NAMALWA (cell line): ENCODE data around the gene ARF1.

ENCODE experiments used
- DNase-seq: peaks from one replicate; pipeline ENCODE4 v3.0.0-alpha.2; 2015; ENCODE audit warnings: low spot score

Gene ARF1

GRCh38 chr1:228088586-228089498 lies 6.3 kb downstream of the ARF1 start:
- no peak for DNase-seq

DNA sequence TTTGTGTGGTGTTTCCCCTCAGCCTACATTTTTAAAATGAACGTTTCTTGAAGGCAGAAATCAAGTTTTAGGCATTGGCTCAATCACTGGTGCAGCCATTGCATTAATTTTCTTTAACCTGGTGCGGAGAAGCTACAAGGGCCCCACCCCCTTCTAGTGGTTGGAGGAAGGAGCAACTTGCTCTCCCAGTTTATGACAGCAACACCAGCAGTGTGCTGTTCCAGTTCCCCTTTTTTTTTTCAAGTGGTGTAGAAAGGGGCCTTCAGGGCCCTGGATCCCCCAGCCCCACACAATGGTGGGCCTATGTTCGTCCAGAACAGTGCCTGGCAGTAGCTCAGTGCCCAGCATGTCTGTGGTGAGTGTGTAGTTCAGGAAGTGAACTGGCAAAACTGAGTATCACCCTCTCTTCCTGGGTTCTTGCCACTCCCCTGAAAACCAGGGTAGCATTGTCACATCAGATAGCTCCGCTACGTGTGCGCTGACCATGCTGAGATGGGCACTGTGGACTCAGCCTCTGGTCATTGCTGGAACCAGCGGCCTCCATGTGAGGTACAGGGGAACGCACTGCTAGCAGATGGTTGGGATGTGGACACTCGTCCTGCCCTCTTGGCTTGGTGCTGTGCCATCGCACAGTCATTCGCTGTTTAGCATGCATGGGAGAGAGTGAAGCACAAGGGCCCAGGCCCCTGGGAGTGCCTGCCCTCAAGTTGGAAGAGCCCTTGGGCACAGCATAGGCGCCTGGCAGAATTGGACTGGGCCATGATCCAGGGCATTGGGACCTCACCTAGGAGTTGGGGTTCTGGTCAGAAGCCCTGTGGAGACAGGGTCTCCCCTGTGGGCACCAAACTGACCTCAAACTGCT lies 7.2 kb downstream of the ARF1 start:
- no peak for DNase-seq

GRCh38 chr1:228090613-228091081 lies 8.1 kb downstream of the ARF1 start:
- no peak for DNase-seq

- DNase-seq = no peak
Measured at GRCh38 chr1:228091084-228091483, 8.6 kb downstream of the ARF1 start.

DNA sequence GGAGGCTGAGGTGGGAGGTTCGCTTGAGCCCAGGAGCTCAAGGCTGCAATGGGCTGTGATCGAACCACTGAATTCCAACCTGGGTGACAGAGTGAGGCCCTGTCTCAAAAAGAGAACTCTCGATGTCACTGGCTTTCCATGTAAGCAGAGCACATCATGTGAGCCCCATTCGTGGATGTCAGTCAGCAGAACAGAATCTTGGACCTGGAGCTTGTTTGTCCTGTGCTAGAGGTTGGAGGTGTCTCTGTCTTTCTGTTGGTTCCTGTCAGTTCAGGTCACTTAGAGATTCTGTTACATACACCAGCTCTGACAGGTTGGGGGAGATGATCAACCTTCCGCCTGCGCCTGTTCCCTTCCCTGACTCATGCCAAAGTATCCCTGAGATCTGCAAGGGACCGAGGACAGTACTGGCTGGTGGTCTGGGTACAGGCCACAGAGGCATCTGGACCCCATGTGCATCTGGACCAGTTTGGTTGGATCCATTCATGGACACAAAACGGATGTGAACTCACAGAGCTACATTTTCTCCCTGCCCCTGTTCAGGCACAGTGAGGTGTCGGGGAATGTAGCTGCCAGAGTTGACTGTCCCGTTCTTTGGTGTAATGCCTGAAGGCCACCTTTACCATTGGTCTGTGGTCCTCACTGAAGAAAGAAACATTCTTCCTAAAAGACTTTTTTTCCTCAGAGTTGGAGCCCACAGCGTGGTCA lies 10.0 kb downstream of the ARF1 start:
- no peak for DNase-seq

- DNase-seq = no peak
Measured at GRCh38 chr1:228093050-228093906, 10.8 kb downstream of the ARF1 start.

GRCh38 chr1:228094432-228095016 lies 12.0 kb downstream of the ARF1 start:
- no peak for DNase-seq

GRCh38 chr1:228095161-228095560 lies 12.7 kb downstream of the ARF1 start:
- no peak for DNase-seq

GRCh38 chr1:228095938-228096337 lies 13.4 kb downstream of the ARF1 start:
- no peak for DNase-seq

DNA sequence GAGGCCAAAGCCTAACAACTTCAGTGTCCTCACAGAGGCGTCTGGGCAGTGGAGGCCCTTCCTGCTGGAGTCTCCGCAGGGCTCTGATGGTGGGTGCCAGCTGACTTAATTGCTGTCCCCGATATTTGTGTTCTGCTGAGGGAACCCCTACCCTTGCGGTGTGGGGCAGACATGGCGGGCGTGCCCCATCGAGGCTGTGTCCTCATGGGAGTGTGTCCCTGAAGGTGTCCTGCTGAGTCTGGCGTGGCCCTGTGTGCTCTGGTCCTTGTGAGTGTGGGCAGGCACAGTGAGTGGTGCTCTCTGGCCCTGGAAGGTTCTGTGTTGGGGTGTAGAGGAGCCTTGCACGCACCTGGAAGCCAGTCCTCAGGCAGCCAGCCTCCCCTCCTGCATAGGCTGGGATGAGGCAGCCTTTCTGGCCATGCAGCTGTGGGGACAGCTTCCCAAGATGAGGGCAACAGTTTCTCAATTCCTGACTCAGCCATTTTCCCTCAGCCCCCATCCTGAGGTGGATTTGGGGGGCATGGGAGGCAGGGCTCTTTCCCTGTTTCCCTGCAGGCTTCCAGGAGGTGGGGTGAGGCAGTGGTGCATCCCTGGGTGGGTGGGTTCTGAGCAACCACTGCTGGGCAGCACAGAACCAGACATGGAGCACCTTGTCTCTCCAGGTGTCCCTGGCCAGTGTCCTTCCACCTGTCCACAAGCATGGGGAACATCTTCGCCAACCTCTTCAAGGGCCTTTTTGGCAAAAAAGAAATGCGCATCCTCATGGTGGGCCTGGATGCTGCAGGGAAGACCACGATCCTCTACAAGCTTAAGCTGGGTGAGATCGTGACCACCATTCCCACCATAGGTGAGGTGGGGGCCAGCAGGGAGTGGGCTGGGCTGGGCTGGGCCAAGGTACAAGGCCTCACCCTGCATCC lies 14.2 kb downstream of the ARF1 start:
- DNase-seq = no peak

DNA sequence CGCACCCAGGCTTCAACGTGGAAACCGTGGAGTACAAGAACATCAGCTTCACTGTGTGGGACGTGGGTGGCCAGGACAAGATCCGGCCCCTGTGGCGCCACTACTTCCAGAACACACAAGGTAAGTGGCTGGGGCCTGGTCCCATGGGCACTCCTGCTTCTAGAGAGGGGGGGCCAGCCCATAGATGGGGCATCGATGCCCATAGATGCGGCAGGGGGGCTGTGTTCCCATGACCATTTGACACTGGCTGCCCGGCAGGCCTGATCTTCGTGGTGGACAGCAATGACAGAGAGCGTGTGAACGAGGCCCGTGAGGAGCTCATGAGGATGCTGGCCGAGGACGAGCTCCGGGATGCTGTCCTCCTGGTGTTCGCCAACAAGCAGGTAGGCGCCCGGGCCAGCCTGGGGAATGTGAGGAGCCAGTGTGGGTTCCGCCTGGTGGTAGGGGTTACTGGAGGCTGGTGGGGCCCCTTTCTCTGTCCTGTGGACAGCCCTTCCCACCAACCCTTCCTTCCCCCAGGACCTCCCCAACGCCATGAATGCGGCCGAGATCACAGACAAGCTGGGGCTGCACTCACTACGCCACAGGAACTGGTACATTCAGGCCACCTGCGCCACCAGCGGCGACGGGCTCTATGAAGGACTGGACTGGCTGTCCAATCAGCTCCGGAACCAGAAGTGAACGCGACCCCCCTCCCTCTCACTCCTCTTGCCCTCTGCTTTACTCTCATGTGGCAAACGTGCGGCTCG lies 15.0 kb downstream of the ARF1 start:
- DNase-seq = no peak

GRCh38 chr1:228098323-228098931 lies 15.9 kb downstream of the ARF1 start:
- DNase-seq = no peak

GRCh38 chr1:228099331-228099732 lies 16.8 kb downstream of the ARF1 start:
- DNase-seq = no peak

- peak; percentile 3 for DNase-seq
Measured at GRCh38 chr1:228100822-228101613, 18.5 kb downstream of the ARF1 start.

GRCh38 chr1:228101614-228101993 lies 19.1 kb downstream of the ARF1 start:
- DNase-seq = no peak

DNA sequence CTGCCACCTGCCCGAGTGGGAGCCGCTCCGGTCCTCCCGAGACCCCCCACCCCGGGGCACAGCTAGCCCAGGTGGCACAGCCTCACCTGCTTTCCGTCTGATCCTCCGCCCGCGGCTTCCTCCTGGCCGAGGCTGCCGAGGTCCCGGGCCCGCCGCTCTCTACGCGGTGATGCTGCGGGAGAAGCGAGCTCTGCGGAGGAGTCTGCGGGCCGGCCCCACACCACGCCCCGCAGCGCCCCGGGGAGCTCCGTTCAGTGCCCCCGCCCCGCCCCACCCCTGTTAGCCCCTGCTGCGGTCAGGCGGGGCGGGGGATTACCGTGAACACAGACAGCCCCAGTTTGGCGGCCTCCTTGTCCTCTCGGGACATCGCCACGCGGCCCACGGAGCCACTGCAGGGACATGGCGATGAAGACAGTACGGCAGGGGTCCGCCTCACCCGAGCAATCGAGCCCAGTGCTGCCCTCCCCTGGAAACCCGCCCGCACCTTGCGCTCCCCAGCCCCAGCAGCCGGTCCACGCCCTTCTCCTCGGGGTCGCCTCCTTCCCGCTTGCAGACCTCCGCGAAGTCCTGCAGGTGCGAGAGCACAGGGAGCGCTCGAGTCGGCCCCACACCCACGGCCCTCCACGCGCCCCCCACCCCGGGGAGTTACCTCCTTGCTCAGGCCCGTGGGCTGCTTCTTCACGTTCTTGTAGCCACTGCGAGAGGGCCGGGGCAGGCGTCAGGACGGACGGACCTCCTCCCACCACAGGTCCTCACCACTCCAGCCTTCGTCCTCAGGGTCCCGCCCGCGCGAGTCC lies 19.7 kb downstream of the ARF1 start:
- DNase-seq = peak; percentile 70
